ENCODE results near the gene CLCN6. TPM values are rescaled to one million over a fixed set of nuclear protein-coding genes. Genes with fewer than 3 reads are reported as not detected.
A peak's percentile ranks its signal among the peaks of the same experiment; 100 is the strongest.

CLCN6 gene
- total RNA-seq, 1 donor from 2014 or later: 15.4 TPM

DNA sequence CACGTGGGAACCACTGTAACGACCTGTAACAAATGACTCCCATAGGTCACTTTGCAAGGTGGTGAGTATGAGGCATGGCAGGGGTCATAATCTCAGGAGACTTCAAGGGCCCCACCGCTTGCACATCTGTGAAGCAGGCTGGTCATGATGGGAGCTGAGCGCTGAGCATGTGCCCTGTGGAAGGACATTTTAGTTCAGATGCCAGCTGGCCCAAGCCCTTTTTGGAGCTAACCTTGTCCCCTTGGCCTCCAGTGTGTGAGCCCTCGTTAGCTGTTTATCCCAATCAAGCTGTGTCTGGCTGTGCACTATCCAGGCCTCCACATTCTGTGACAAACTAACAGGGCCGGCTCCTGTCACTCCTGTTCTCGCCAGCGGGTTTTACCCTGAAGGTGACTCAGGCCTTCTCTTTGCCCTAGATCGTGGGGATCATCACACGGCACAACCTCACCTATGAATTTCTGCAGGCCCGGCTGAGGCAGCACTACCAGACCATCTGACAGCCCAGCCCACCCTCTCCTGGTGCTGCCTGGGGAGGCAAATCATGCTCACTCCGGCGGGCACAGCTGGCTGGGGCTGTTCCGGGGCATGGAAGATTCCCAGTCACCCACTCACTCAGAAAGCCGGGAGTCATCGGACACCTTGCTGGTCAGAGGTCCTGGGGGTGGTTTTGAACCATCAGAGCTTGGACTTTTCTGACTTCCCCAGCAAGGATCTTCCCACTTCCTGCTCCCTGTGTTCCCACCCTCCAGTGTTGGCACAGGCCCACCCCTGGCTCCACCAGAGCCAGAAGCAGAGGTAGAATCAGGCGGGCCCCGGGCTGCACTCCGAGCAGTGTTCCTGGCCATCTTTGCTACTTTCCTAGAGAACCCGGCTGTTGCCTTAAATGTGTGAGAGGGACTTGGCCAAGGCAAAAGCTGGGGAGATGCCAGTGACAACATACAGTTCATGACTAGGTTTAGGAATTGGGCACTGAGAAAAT, 34.0 kb downstream of the CLCN6 start:
- no peak for DNase-seq
- intact Hi-C loops (cut with micrococcal nuclease): loop anchor here (2.0 kb wide), 1 partner anchor 51 kb away; no protein-coding TSS in a partner anchor
- ATAC-seq: peak; percentile 6

DNA sequence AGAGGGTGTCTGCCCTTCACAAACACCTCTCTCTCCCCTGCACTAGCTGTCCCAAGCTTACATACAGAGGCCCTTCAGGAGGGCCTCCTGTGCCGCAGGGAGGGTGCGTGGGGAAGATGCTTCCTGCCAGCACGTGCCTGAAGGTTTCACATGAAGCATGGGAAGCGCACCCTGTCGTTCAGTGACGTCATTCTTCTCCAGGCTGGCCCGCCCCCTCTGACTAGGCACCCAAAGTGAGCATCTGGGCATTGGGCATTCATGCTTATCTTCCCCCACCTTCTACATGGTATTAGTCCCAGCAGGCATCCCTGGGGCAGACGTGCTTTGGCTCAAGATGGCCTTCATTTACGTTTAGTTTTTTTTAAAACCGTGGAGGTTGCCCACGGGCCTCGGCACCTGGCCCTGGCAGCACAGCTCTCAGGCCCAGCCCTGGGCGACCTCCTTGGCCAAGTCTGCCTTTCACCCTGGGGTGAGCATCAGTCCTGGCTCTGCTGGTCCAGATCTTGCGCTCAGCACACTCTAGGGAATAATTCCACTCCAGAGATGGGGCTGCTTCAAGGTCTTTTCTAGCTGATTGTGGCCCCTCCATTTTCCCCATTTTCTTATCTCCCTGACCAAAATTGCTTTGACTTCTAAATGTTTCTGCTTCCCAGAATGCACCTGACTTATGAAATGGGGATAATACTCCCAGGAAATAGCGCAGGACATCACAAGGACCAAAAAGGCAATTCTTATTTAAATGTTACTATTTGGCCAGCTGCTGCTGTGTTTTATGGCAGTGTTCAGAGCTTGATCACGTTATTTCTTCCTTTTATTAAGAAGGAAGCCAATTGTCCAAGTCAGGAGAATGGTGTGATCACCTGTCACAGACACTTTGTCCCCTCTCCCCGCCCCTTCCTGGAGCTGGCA, 35.5 kb downstream of the CLCN6 start:
- DNase-seq: no peak
- intact Hi-C loops (cut with micrococcal nuclease): no loop called here
- no peak for ATAC-seq

DNA sequence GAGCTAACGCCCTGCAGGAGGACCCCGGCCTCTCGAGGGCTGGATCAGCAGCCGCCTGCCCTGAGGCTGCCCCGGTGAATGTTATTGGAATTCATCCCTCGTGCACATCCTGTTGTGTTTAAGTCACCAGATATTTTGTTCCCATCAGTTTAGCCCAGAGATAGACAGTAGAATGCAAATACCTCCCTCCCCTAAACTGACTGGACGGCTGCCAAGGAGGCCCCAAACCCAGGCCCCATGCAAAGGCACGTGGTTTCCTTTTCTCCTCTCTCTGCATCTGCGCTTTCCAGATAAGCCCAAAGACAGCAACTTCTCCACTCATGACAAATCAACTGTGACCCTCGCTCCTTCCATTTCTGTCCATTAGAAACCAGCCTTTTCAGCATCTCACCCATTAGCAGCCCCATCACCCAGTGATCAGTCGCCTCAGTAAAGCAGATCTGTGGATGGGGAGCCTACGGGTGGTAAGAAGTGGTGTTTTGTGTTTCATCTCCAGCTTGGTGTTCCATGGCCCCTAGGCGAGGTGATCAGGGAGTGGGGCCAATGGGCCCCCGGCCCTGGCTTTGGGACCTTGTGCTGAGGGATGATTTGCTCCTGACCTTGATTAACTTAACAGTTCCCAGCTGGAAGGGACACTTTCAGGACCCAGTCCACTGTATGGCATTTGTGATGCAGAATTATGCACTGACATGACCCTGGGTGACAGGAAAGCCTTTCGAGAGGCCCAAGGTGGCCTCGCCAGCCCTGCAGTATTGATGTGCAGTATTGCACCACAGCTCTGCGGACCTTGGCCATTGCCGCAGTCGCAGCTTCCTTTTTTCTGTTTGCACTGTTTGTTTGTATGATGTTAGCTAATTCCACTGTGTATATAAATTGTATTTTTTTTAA, 36.4 kb downstream of the CLCN6 start:
- ATAC-seq (peak; percentile 39), DNase-seq (peak; percentile 51)
- intact Hi-C loops (cut with micrococcal nuclease): no loop called here

DNA sequence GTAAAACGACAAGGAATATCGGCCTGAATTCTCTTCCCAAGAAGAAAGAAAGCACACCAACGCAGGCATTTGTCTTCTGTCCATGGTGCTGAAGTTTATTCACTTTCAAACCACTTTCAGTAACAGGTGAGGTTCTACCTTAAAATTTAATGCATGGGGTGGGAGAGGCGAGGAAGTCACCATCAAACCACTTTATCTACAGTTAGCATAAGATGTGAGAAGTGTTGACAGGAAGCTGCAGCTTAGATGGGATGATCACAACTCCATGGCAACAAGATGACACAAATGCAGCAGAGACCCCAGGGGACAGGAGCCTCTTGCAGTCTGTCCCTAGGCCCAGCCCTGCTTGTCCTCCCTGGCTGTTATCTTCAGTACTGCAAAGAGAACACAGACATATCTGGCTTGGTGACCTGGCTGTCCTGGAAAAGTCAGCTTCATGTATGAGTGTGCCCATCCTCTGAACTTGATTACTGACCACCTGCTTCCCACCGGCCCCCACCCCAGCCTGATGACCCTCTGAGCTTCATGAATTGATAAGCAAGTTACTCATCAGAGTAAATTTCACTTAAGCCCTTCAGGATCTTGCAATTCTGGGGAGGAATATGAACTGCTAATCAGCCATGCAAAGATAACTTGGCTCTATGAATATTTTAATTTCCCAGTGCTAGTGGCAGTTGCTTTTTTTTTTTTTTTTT, 39.8 kb downstream of the CLCN6 start:
- ATAC-seq (no peak), DNase-seq (no peak)
- intact Hi-C loops (cut with micrococcal nuclease): no loop called here

DNA sequence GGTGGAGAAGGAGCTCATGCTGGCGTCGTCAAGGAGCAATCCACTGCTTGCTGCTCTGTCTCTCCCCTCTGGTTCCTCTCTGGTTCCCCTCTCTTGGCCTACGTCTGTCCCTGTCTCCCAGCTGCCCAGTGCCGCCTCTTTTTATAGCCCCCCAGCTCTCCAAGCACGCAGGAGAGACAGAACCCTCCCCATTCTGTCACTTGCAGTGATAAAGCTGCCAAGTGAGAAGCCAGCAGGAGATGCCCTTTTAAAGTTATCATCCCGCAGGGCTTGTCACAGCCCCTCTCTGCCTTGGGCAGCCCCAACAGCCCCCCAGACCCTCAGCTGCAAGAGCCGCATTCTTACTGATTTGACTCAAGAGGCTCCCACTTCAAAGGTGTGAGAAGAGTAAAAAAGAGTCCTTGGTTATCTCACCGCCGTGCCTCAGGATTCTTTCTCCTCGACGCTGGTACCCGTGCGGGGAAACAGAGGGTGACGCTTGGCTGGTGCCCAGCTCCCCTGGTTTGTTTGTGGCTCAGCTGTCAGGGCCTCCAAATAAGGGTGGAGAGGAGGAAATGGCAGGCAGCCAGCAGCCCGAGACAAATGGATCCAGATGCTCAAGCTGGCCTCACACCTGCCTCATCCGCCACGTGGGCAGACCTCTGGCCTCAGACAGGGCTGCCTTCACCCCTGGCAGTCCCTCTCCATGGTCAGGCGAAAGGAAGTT, 41.8 kb downstream of the CLCN6 start, which contains the start of gene NPPA:
TSS of gene NPPA (minus strand) at position 117 of the 706 bp plus-strand sequence. CDS start at position 18, 99 bp downstream.
- intact Hi-C loops (cut with micrococcal nuclease): no loop called here
- DNase-seq (no peak), ATAC-seq (peak; percentile 40)

DNA sequence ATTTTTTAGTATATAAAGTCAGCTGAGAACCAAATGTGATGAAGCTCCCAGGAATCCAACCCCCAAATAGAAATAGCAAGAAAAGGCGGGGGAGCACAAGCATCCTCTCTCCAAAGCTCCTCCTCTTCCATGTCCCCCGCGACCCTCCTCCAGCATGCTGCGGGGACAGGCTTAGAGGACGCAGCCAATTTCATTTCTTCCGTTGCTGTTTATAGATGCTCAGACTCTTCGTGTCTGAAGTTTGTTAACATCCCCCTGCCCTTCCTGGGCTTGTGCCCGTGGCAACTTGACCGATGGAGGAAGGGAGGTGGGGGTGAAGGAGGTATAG, 42.3 kb downstream of the CLCN6 start:
- ATAC-seq (no peak), DNase-seq (no peak)
- intact Hi-C loops (cut with micrococcal nuclease): no loop called here

DNA sequence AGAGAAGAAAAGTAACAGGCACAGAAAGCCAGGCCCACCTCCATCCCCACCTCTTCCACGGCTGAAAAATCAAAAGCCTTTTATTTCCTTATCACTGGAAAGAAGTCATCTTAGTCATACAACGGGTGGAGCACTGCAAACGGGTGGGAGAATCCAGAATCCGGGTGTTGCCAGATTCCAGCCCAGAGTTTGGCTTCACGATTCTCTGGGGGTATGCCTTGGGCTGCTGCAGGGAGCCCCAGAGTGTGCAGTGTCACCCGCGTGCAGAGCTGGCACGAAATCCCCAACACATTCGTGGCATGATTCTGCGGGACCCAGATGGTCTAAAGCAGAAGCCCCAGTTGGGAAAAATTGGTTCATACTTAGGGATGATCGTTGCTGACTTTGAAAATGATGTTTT, 44.2 kb downstream of the CLCN6 start:
- ATAC-seq: no peak
- intact Hi-C loops (cut with micrococcal nuclease): no loop called here
- no peak for DNase-seq

DNA sequence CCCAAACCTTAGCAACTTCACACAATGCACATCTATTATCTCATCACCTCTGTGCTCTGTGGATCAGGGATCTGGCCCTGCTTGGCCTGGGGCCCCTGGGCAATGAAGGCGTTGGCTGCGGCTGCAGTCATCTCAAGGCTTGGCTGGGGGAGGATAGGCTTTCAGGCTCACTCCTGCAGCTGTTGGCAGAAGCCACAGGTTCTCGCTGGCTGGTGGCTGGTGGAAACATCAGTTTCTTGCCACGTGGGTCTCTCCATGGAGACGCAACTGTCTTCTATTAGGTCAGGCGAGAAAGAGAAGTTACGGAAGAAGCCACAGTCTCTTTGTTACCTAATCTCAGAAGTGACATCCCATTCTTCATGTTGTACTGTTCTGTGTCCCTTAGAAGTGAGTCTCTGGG, 45.2 kb downstream of the CLCN6 start:
- ATAC-seq: no peak

DNA sequence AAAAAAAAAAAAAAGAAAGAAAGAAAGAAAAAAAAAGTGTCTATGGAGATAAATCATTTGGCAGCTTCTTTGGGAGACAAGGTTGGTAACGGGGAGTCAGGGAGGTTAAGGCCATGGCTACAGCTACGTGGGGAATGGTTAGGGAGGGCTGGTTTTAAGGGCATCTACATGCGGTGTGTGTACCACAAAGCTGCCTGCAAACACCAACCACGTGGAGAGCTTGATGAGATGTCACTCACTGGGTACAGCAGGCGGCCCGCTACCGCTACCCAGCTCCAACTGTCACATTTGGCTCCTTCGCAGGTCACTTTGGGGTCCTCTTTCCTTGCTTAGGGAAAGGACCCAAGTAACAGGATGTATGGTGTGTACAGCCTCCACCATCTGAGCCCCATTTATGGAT, 48.5 kb downstream of the CLCN6 start:
- ATAC-seq (no peak), DNase-seq (no peak)
- intact Hi-C loops (cut with micrococcal nuclease): no loop called here

More for the DNA sequence above, 45.2 kb downstream of the CLCN6 start:
- no peak for DNase-seq
- intact Hi-C loops (cut with micrococcal nuclease): no loop called here

DNA sequence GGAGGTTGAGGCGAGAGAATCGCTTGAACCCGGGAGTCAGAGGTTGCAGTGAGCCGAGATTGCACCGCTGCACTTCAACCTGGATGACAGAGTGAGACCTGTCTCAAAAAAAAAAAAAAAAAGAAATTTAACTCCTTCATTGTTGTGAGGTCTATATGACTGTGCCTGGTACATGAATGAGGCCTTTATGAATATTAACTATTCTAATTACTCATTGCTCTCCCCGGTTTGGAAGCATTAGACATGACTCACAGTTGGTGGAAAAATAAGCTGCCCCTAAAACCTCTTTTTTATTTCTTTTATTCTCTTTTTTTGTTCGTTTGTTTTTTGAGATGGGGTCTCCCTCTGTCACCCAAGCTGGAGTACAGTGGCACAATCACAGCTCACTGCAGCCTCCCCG, 49.4 kb downstream of the CLCN6 start:
- intact Hi-C loops (cut with micrococcal nuclease): no loop called here
- DNase-seq (no peak), ATAC-seq (no peak)

DNA sequence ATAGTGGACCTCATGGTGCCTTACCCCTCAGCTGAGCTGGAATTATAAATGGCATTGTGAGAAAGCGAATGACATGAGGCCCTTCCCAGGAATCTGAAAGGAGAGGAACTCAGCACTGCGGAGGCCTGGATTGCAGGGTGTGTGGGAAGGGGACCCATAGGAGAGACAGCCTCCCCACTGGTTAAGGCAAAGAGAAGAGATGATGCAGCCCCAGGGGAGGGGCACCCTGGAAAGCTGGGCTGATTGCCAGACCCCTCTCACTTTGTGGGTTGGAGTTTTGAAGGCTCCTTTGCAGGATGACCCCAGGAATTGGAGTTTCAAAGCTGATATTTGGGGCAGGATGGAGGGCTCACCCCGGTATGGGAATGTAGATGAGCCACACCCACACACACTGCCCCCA, 50.7 kb downstream of the CLCN6 start:
- ATAC-seq (no peak), DNase-seq (no peak)
- intact Hi-C loops (cut with micrococcal nuclease): no loop called here

DNA sequence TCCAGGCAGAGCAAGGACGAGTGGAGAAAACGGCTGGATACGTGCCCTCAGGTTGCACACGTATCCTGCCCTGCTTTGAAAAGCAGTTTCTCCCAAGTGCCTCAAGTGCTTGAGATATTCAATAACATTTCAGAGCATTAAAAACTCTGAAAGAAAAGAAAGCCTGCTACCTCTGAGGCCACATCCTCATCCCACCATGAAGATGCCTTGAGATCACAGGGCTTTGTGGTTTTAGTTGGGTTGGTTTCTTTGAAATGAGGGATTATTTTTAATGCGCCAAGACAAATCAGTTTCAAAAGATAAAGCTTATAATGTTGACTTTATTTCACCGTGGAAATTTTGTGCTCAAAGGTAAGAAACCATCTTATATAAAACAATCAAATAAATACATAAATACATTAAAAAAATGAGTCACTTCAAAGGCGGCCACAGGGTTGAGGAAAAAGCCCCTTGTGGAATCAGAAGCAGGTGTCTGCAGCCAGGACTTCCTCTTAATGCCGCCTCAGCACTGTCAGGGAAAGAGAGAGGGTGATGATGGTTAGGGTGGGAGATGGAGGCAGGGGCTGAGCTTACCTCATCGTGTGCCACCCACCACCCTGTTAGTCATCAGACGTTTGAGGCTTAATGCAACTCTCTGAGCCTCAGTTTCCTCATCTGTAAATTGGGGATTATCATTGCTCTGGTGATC, 51.3 kb downstream of the CLCN6 start:
- intact Hi-C loops (cut with micrococcal nuclease): no loop called here
- DNase-seq (no peak), ATAC-seq (no peak)

DNA sequence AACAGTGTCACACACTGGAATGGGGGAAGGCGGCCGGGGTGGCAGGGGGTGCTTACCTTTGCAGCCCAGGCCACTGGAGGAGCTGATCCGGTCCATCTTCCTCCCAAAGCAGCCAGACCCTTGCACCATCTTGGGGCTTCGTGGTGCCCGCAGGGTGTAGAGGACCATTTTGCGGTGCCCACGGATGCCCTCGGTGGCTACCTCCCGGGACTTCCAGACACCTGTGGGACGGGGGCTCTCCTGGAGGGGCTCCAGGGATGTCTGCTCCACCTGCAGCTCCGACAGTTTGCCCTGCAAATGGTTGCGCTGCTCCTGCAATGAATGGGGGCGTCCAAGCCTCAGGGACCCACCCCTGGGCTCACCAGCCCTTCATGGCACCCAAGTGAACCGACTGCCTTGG, 52.2 kb downstream of the CLCN6 start:
- intact Hi-C loops (cut with micrococcal nuclease): no loop called here
- no peak for DNase-seq
- no peak for ATAC-seq

DNA sequence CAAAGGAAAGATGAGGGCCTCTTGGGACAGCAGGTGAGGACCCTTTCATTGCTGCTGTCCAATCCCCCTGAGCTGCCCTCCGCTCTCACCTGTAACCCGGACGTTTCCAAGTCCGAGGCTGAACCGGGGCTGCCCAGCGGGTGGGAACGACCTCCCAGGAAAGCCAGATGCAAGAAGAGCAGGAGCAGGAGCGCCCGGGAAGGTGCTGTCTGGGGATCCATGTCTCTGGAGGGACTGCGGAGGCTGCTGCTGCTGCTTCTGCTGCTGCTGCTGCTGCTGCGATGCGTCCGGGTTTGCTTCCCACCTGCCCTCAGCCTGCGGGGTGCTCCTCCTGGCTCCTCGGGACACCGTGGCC, 52.6 kb downstream of the CLCN6 start, which contains the start of gene NPPB:
TSS of gene NPPB (minus strand) at position 333 of the 355 bp plus-strand sequence. CDS start at position 221, 112 bp downstream.
- no peak for DNase-seq
- intact Hi-C loops (cut with micrococcal nuclease): no loop called here
- ATAC-seq: no peak

DNA sequence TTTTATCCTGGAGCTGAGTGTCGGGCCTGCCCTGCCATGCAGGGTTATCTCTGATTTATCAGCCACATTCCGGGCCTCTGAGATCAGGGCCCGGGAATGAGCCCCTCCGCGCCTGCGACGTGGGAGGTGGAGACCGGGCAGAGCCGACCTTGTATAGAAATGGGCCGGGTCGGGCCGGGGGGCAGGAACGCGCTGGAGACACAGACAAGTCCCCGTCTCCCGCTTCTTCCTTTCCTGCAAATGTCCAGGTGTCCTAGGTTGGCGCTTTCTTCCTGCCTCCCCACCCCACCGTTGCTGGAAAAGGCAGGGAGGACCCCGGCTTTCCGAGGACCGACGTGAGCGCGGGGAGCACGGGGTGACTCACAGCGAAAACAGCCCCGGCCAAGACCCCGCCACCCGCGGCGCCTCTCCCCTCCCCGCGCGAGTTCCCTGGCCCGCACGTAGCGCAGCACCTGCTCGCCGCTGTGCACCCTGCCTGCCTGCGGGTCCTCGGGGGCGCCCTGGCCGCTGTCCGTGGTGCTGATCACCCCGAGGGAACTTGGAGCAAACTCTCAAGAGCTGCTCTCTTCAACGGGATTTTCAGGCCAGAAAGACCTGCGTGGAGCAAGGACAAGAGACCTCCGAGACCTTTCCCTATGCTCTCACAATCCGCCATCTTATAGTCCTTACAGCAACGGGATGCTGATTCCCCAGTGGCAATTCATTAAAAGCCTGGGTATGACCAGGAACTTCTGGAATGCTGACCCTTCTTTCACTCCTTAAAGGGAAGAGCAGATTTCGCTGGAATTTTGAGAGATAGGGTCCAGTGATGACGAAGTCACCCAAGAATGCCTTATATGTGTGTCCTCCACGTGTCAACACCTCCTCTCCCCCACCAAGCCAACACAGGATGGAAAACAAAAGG, 53.2 kb downstream of the CLCN6 start:
- DNase-seq: peak; percentile 83

DNA sequence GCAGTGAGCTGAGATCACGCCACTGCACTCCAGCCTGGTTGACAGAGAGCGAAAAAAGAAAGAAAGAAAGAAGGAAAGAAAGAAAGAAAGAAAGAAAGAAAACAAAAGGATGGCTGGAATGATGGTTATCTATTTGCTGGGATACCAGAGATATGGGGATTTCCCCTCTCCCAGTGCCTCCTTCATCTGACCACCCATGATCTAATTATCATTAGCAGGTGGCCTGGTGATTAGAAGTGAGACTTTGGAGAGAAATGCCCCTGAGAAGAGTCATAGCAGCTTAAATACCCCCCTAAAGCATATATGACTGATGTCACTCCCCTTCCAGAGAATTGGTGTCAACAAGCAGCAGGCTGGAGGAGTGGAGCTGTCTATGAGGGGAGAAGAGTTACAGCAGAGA, 54.1 kb downstream of the CLCN6 start:
- ATAC-seq (no peak), DNase-seq (no peak)
- intact Hi-C loops (cut with micrococcal nuclease): no loop called here

More for the DNA sequence above, 53.2 kb downstream of the CLCN6 start:
- ATAC-seq: peak; percentile 87
- intact Hi-C loops (cut with micrococcal nuclease): no loop called here
